GM12878 (cell line): ENCODE results near the gene KRT7.

Experiments
- CTCF ChIP-seq, 3 experiments: IDR thresholded peaks in 2 of 3; conservative IDR thresholded peaks in 1 of 3; 2 replicates each; pipeline ENCODE4 v1.5.1; 2011; ENCODE audit warnings: low read depth in 3 of 3, low read length in 3 of 3, mild to moderate bottlenecking in 3 of 3, control low read depth in 2 of 3, moderate library complexity in 2 of 3, inconsistent platforms in 1 of 3, mixed read lengths in 1 of 3; ENCODE audit not compliant: control insufficient read depth in 2 of 3, insufficient read depth in 1 of 3; ENCODE audit errors: extremely low read depth in 1 of 3
- HDAC6 ChIP-seq: fragments of 200-600 bp; sonication (generic); IDR thresholded peaks from one replicate; pipeline ENCODE4 v1.8.0; 2017; ENCODE audit warnings: antibody characterized with exemption; ENCODE audit not compliant: unreplicated experiment
- NFXL1 ChIP-seq: fragments of 450-650 bp; IDR thresholded peaks from 2 replicates; pipeline ENCODE4 v1.6.1; 2017; ENCODE audit warnings: antibody characterized with exemption, mild to moderate bottlenecking, borderline replicate concordance
- RAD21 ChIP-seq: IDR thresholded peaks from 2 replicates; pipeline ENCODE4 v1.6.1; 2011; ENCODE audit warnings: mild to moderate bottlenecking, low read depth, low read length, moderate library complexity; ENCODE audit not compliant: insufficient read depth
- SUZ12 ChIP-seq: fragments of 200-600 bp; sonication (generic); IDR thresholded peaks from one replicate; pipeline ENCODE4 v1.6.1; 2018; ENCODE audit warnings: antibody characterized with exemption, mild to moderate bottlenecking; ENCODE audit not compliant: unreplicated experiment
- TF ChIP-seq, protein P1 (sequence below): fragments of 450-650 bp; IDR thresholded peaks from 2 replicates; pipeline ENCODE4 v1.6.1; 2017; ENCODE audit warnings: mild to moderate bottlenecking, low read depth, inconsistent platforms; ENCODE audit not compliant: poor library complexity, severe bottlenecking

DNA sequence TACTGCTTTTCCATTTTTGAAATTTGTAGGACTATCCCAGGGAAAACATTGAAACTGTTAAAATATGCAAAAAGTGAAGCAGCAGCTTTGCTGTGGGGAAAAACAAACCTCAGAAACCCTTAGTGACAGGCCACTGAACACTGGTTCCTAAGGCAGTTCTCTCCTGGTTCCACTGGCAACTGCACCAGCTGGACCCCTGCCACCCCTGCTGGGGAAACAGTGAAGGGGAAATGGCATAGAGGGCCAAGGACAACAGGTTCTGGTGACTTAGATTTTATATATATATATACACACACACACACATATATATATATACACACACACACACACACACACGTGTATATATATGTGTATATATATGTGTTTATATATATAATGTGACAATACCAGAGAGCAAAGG lies 16.2 kb upstream of the KRT7 start:
- TF ChIP-seq NFXL1, result no peak
- TF ChIP-seq SUZ12, result no peak
- no peak for TF ChIP-seq CTCF (IDR thresholded peaks at IDR 0.05 in 2 of 3, conservative IDR thresholded peaks at IDR 0.05 in 1 of 3; ENCODE audit: control insufficient read depth in 2 of 3, extremely low read depth in 1 of 3, insufficient read depth in 1 of 3, low read depth in 3 of 3, low read length in 3 of 3)
- TF ChIP-seq RAD21, result no peak
- no peak for TF ChIP-seq HDAC6
- TF ChIP-seq, protein P1, sequence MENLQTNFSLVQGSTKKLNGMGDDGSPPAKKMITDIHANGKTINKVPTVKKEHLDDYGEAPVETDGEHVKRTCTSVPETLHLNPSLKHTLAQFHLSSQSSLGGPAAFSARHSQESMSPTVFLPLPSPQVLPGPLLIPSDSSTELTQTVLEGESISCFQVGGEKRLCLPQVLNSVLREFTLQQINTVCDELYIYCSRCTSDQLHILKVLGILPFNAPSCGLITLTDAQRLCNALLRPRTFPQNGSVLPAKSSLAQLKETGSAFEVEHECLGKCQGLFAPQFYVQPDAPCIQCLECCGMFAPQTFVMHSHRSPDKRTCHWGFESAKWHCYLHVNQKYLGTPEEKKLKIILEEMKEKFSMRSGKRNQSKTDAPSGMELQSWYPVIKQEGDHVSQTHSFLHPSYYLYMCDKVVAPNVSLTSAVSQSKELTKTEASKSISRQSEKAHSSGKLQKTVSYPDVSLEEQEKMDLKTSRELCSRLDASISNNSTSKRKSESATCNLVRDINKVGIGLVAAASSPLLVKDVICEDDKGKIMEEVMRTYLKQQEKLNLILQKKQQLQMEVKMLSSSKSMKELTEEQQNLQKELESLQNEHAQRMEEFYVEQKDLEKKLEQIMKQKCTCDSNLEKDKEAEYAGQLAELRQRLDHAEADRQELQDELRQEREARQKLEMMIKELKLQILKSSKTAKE, result no peak
